Measurements from ENCODE around the gene CREBZF.
"Not testable (repeated sequence)": the region's sequence is repeated elsewhere in the genome, so short reads cannot be mapped to it uniquely, and the experiment has no call there.

The CREBZF gene

DNA sequence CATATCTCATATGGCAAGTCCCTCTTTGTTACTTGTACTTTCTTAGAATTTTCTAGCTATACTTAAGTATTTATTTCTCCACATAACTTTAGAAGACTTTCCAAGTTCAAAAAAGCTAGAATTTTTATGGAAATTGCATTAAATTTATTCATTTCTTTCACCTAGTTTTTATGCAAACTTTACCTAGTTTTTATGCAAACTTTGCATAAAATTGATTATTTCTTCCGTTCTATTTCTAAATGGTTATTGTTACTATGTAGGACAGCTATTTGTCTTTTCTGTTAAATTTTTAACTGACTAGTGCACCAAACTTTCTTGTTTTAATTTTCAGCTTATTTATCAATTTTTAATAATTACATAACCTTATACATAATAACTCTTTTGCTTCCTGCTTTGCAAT, 3.2 kb upstream of the CREBZF start:
- H3K9me3 ChIP-seq (ENCODE audit: insufficient read depth, low read depth, low read length): no peaks in the 10 kb centered on the region
- no peak overlapping the region for H3K4me3 ChIP-seq (ENCODE audit: low read length)
- no peaks in the 10 kb centered on the region; the same call in 1 of the 2 replicates for H3K4me1 ChIP-seq (ENCODE audit: insufficient read depth, low read length)
- peaks cover 2% of the 10 kb centered on the region for H3K36me3 ChIP-seq (ENCODE audit: insufficient read depth, low read length)
- H3K27me3 ChIP-seq (ENCODE audit: insufficient read depth, low read length): peaks cover 7% of the 10 kb centered on the region; the same call in 1 of the 2 replicates
- H3K9ac ChIP-seq (ENCODE audit: low read depth, low read length): no peak overlapping the region
- no peak overlapping the region for H3K27ac ChIP-seq (ENCODE audit: low read depth, low read length)
- WGBS: no CpG with 5 or more reads among the region's 1 CpG

DNA sequence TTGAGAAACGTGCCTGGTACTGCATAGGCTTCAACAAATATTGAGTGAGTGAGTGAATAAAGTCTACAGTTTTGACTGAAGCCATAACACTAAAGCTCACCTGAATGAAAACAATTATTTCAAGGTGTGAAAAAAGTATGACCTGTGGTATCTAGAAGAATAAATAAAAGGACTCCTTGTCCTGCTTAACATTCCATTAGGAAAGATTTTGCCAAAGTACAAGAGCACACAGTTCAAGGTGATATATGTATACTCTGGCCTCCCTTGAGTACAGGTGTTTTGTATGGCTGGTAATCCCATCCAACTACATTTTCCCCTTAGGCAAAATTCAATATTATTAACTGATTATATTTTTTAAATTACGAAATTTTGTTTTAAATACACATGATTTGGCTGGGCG, 1.8 kb upstream of the CREBZF start:
- H3K27ac ChIP-seq (ENCODE audit: low read depth, low read length): no peak overlapping the region
- no peaks in the 10 kb centered on the region for H3K9me3 ChIP-seq (ENCODE audit: insufficient read depth, low read depth, low read length)
- H3K27me3 ChIP-seq (ENCODE audit: insufficient read depth, low read length): no peaks in the 10 kb centered on the region
- H3K36me3 ChIP-seq (ENCODE audit: insufficient read depth, low read length): peaks cover 16% of the 10 kb centered on the region
- no peak overlapping the region for H3K4me3 ChIP-seq (ENCODE audit: low read length)
- H3K9ac ChIP-seq (ENCODE audit: low read depth, low read length): no peak overlapping the region
- WGBS: 97% methylated on average over 3 of the region's 3 CpGs
- peaks cover 4% of the 10 kb centered on the region; the same call in 1 of the 2 replicates for H3K4me1 ChIP-seq (ENCODE audit: insufficient read depth, low read length)

DNA sequence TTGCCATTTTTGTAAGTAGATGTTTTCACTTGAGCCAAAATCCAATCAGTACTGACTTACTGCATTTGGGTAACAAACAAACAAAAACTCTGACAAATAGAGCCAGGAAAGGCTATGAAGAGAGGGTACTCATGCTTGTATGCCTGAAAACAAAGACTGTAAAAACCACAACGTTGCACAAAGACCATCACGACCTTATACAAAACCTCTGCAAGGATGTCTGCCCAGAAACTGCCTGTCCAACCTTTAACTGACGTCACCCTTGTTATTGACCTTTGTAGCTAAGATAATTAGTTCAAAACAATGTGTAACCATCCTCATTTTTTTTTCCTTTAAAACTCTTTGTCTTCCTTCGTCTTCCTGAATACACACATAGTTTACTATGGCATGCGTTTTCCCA, 804 bp upstream of the CREBZF start:
- Histone ChIP-seq H3K36me3 (ENCODE audit: insufficient read depth, low read length) (peaks cover 25% of the 10 kb centered on the region), H3K9me3 (ENCODE audit: insufficient read depth, low read depth, low read length) (no peaks in the 10 kb centered on the region), H3K4me1 (ENCODE audit: insufficient read depth, low read length) (peaks cover 13% of the 10 kb centered on the region; the same call in 1 of the 2 replicates), H3K27me3 (ENCODE audit: insufficient read depth, low read length) (no peaks in the 10 kb centered on the region), H3K9ac (ENCODE audit: low read depth, low read length) (peak overlapping the region; percentile 99), H3K4me3 (ENCODE audit: low read length) (no peak overlapping the region), H3K27ac (ENCODE audit: low read depth, low read length) (no peak overlapping the region)
- 91% methylated on average over 5 of the region's 5 CpGs for WGBS

DNA sequence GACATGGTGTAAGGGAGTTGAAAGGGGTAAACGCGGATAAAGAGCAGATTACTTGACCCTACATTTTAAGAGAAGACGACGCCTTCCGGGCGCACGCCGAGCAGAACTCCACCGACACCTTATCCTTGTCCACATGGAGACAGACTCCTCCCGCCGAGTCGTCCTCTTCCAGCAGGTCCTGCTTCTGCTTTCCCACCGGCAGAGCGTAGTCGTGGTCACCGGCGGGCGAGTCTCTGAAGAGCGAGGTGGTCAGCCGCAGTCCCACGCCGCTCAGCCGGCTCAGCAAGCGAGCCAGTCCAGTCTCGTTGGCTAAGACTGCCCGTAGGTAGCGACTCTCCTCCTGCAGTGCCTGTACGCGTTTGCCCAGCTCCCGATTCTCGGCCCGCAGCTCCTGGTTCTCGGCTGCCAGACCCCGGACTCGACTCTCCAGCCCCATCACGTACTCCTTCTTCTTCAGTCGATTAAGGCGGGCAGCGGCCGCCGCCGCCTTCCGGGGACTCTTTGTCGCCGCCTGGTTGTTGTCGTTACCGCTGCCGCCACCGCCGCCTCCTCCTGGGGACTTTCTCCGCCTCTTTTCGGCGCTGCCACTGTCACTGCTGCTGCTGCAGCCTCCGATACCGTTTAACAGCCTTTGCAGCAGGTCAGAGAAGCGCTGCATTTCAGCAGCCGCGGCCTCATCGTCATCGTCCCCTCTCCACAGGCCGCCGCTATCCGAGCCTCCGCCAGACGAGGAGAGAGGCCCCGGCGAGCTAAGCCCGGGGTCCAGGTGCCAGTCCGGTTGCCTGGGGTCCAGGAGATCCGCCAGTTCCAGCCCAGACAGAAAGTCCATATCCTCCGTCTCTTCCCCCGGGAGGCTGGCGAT, 945 bp downstream of the CREBZF start:
- Histone ChIP-seq H3K4me3 (ENCODE audit: low read length) (peak overlapping the region; percentile 96), H3K9me3 (ENCODE audit: insufficient read depth, low read depth, low read length) (no peaks in the 10 kb centered on the region), H3K27me3 (ENCODE audit: insufficient read depth, low read length) (no peaks in the 10 kb centered on the region), H3K36me3 (ENCODE audit: insufficient read depth, low read length) (peaks cover 42% of the 10 kb centered on the region), H3K9ac (ENCODE audit: low read depth, low read length) (peak overlapping the region; percentile 99), H3K4me1 (ENCODE audit: insufficient read depth, low read length) (peaks cover 21% of the 10 kb centered on the region; the same call in 1 of the 2 replicates), H3K27ac (ENCODE audit: low read depth, low read length) (peak overlapping the region; percentile 98)
- under 1% methylated on average over 73 of the region's 73 CpGs for WGBS

DNA sequence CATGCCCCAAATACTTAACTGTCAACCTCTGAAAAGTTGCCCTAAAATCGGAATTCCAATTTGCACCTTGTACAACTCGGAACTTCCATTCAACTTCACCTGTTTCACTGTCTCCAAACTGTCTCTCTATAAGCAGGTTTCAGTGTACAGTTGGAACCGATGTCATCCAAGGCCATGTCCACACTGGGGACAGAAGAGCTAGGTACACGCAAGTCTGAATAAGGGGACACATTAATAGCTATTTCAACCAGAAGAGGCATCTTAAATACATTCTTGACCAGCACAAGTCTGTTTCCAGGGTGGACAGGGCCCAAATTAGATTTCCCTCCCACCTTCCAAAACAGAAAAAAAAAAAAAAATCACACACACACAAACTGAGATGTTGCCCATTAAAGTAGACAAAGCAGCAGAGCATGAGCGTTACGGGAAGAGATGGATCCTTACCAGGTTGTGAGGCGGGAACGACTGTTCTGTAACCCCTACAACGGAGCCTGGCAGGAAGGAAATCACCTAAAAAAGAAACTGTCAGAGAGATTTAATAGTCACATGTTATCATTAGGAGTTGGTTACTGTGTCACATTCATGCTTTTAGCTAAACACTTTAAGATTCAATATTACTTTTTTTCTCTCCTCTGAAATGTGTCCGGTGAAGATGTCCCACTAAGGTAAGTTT, 1.7 kb downstream of the CREBZF start:
- Histone ChIP-seq H3K4me1 (ENCODE audit: insufficient read depth, low read length) (peaks cover 21% of the 10 kb centered on the region; the same call in 1 of the 2 replicates), H3K36me3 (ENCODE audit: insufficient read depth, low read length) (peaks cover 50% of the 10 kb centered on the region), H3K4me3 (ENCODE audit: low read length) (peak overlapping the region; percentile 96), H3K9ac (ENCODE audit: low read depth, low read length) (peak overlapping the region; percentile 99), H3K9me3 (ENCODE audit: insufficient read depth, low read depth, low read length) (no peaks in the 10 kb centered on the region), H3K27me3 (ENCODE audit: insufficient read depth, low read length) (no peaks in the 10 kb centered on the region), H3K27ac (ENCODE audit: low read depth, low read length) (no peak overlapping the region)
- WGBS: 3% methylated on average over 9 of the region's 10 CpGs

DNA sequence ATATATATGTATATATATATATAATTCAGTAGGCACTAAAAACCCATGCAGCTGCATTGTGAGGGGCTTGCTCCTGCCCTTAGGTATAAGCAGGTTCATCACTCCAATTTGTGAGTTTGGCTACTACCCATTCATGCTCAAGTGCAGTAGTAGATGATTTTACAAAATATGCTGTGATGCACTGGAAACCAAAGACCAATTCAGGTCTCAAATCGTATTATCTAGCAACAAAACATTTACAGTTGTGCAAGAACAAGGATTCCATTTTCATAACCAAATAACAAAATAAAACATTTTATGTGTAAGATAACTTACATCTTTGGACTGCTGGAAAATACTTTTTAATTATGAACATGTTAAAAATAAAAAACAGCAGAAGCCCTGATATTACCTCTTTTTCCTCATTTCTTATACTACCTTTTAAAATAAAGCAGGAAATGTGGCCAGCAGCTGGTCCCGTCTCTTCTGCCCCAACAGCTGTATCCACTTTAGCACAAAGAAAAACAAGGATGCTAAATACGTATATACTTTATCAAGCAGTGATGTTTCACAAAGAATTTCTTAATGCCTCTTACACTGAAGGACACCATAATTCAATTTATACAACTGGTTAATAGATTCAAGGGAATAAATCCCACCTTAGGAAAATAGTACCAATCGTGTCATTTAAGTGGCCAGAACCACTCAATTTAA, 2.8 kb downstream of the CREBZF start:
- Histone ChIP-seq H3K4me1 (ENCODE audit: insufficient read depth, low read length) (peaks cover 21% of the 10 kb centered on the region; the same call in 1 of the 2 replicates), H3K4me3 (ENCODE audit: low read length) (peak overlapping the region; percentile 96), H3K36me3 (ENCODE audit: insufficient read depth, low read length) (peaks cover 61% of the 10 kb centered on the region), H3K9ac (ENCODE audit: low read depth, low read length) (peak overlapping the region; percentile 23; the same call in 1 of the 2 replicates), H3K9me3 (ENCODE audit: insufficient read depth, low read depth, low read length) (no peaks in the 10 kb centered on the region), H3K27ac (ENCODE audit: low read depth, low read length) (no peak overlapping the region), H3K27me3 (ENCODE audit: insufficient read depth, low read length) (no peaks in the 10 kb centered on the region)
- WGBS: 25% methylated on average over 4 of the region's 4 CpGs

DNA sequence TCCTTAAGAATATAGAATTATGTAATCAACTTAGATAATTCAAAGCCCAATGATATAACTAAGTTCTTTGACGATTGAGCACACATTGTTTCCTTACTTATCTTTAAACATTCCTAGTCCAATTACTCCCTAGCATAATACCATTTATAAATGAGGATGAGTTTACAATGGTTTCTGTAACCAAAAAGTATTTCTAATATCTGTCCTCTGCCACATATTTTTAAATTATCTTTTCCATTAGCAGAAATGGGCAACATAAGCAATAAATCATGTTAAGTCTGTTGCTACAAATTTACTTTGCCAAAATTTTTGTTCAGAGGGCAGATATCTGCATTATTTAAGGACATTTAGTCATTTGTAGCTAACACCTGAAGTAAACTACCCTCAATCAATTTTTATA, 6.7 kb downstream of the CREBZF start:
- Histone ChIP-seq H3K4me1 (ENCODE audit: insufficient read depth, low read length) (peaks cover 21% of the 10 kb centered on the region; the same call in 1 of the 2 replicates), H3K9ac (ENCODE audit: low read depth, low read length) (no peak overlapping the region), H3K36me3 (ENCODE audit: insufficient read depth, low read length) (peaks cover 93% of the 10 kb centered on the region), H3K27me3 (ENCODE audit: insufficient read depth, low read length) (no peaks in the 10 kb centered on the region), H3K4me3 (ENCODE audit: low read length) (no peak overlapping the region), H3K9me3 (ENCODE audit: insufficient read depth, low read depth, low read length) (no peaks in the 10 kb centered on the region), H3K27ac (ENCODE audit: low read depth, low read length) (no peak overlapping the region)
- 100% methylated on average over 1 of the region's 1 CpG for WGBS

DNA sequence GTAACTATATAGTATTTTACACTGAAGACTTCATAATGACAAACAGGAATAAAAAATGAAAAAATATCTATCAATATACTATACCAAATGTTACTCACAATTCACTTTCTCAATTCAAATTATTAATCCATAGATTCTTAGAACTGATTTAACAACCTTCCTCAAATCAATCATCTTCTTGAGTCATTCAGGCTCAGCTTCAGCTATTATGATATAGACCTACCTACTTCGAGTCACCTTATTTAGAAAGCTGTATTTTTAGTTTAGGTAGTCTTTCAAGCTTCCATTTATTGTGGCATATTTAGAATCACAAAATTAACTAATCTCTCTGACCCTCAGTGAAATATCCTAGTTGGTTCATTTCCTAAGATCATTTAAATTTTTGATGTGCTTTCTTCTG, 8.2 kb downstream of the CREBZF start:
- Histone ChIP-seq H3K36me3 (ENCODE audit: insufficient read depth, low read length) (peaks cover 83% of the 10 kb centered on the region), H3K9ac (ENCODE audit: low read depth, low read length) (no peak overlapping the region), H3K27me3 (ENCODE audit: insufficient read depth, low read length) (no peaks in the 10 kb centered on the region), H3K9me3 (ENCODE audit: insufficient read depth, low read depth, low read length) (no peaks in the 10 kb centered on the region), H3K4me1 (ENCODE audit: insufficient read depth, low read length) (peaks cover 17% of the 10 kb centered on the region; the same call in 1 of the 2 replicates), H3K27ac (ENCODE audit: low read depth, low read length) (no peak overlapping the region), H3K4me3 (ENCODE audit: low read length) (no peak overlapping the region)
- WGBS: 100% methylated on average over 1 of the region's 1 CpG

DNA sequence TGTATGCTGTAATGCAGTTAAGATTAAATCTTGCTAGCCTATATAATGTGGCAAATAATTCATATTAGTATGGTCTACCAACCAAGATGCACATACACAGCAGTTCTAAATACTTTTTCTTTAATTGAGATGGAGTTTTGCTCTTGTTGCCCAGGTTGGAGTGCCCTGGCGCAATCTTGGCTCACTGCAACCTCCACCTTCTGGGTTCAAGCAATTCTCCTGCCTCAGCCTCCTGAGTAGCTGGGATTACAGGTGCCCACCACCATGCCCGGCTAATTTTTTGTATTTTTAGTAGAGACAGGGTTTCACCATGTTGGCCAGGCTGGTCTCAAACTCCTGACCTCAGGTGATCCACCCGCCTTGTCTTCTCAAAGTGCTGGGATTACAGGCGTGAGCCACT, 10.6 kb downstream of the CREBZF start:
- H3K4me3 ChIP-seq (ENCODE audit: low read length); H3K4me1 ChIP-seq (ENCODE audit: insufficient read depth, low read length); H3K27ac ChIP-seq (ENCODE audit: low read depth, low read length); H3K27me3 ChIP-seq (ENCODE audit: insufficient read depth, low read length); H3K9ac ChIP-seq (ENCODE audit: low read depth, low read length); H3K9me3 ChIP-seq (ENCODE audit: insufficient read depth, low read depth, low read length): not testable (repeated sequence)
- 98% methylated on average over 3 of the region's 4 CpGs for WGBS
- H3K36me3 ChIP-seq (ENCODE audit: insufficient read depth, low read length): peaks cover 61% of the 10 kb centered on the region

DNA sequence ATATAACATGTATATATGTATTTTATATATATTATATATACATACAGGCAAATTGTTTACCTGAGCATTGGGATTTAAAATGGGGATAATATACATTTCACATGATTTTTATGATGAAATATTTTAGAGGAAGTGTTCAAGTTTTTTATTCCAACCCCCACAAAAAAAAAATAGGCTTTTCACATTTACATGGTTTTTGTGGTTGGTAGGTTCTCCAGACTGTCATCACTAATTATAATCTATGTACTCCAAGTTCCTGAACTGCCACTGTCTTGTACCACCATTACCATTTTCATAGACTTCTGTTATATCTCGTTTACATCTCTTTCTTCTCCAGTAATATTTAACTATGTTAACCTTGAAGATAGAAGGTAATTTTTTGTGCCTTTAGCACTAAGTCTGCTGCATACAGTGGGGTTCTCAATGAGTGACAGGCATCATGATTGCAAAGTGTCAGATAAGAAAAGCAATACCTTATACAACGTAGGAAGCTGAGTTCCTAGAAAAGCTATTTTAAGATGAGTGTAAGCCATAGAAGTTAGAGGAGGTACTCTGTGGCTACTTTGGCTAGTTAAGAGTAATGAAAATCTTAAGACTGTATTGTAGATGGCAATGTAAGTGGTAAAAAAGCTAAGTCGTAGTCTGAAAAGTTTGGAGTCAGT, 12.0 kb downstream of the CREBZF start:
- Histone ChIP-seq H3K9ac (ENCODE audit: low read depth, low read length) (no peak overlapping the region), H3K9me3 (ENCODE audit: insufficient read depth, low read depth, low read length) (no peaks in the 10 kb centered on the region), H3K27ac (ENCODE audit: low read depth, low read length) (no peak overlapping the region), H3K27me3 (ENCODE audit: insufficient read depth, low read length) (no peaks in the 10 kb centered on the region), H3K36me3 (ENCODE audit: insufficient read depth, low read length) (peaks cover 46% of the 10 kb centered on the region), H3K4me1 (ENCODE audit: insufficient read depth, low read length) (peaks cover 5% of the 10 kb centered on the region; the same call in 1 of the 2 replicates), H3K4me3 (ENCODE audit: low read length) (no peak overlapping the region)
- WGBS: over 99% methylated on average over 2 of the region's 3 CpGs
